NCI-H187 treated with DMSO at 0.1 percent for 48 hours (cell line): Measurements from ENCODE around the gene ARHGAP35.

Source experiments
- DNase-seq: peaks from one replicate; lab custom pipeline; 2025; lab: John Stamatoyannopoulos, UW

The ARHGAP35 gene

GRCh38 chr19:46904114-46905060 lies 43.6 kb downstream of the ARHGAP35 start:
- DNase-seq = no peak

- DNase-seq = no peak
Observed at GRCh38 chr19:46906221-46906620, 45.4 kb downstream of the ARHGAP35 start.

GRCh38 chr19:46907880-46908279 lies 47.1 kb downstream of the ARHGAP35 start:
- no peak for DNase-seq

GRCh38 chr19:46909356-46909755 lies 48.6 kb downstream of the ARHGAP35 start:
- no peak for DNase-seq
